ENCODE measurements around the gene BBS5. TPM values are rescaled to one million over a fixed set of nuclear protein-coding genes. Genes with fewer than 3 reads are reported as not detected.
"Not testable (repeated sequence)": the region's sequence is repeated elsewhere in the genome, so short reads cannot be mapped to it uniquely, and the experiment has no call there.

Gene BBS5
- total RNA-seq, 1 experiment from 2014 or later = 4.6 TPM

DNA sequence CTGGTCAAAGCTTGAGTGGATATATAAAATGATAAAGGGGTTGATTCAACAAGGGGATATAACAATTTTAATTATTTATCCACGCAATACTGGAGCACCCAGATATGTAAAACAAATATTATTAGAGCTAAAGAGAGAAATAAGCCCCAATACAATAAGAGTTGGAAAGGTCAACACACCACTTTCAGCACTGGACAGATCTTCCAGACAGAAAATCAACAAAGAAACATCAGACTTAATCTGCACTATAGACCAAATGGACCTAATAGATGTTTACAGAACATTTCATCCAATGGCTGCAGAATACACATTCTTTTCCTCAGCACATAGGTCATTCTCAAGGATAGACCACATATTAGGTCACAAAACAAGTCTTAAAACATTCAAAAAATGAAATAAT lies 45.1 kb upstream of the BBS5 start:
- H3K4me1 ChIP-seq (ENCODE audit: control insufficient read depth in 1 of 2, insufficient read depth in 2 of 2, low read length in 2 of 2); H3K9me3 ChIP-seq (ENCODE audit: control insufficient read depth in 1 of 2, insufficient read depth in 1 of 2, low read depth in 1 of 2, low read length in 2 of 2); intact Hi-C loops (cut with micrococcal nuclease); H3K36me3 ChIP-seq (ENCODE audit: control insufficient read depth in 1 of 2, insufficient read depth in 2 of 2, low read length in 2 of 2); POLR2A ChIA-PET; ATAC-seq; H3K27ac ChIP-seq (ENCODE audit: low read depth, low read length); RAD21 ChIA-PET (ENCODE audit: low non-redundant PET in 1 of 2, low total read pairs in 2 of 2, uncharacterized antibody in 2 of 2, unreplicated experiment in 2 of 2); H3K79me2 ChIP-seq (ENCODE audit: insufficient read depth, low read length); H3K4me3 ChIP-seq (replicated peaks in 1 of 2; ENCODE audit: low read depth in 1 of 2, low read length in 2 of 2); DNase-seq (ENCODE audit: low read depth, low spot score); H3K9me2 ChIP-seq (ENCODE audit: insufficient read depth); H4K20me1 ChIP-seq (ENCODE audit: insufficient read depth); BruUV-seq (replicated peaks); H2AFZ ChIP-seq (ENCODE audit: low read depth, low read length, poor library complexity, severe bottlenecking); H3K27me3 ChIP-seq (ENCODE audit: insufficient read depth, low read length); H3K4me2 ChIP-seq (ENCODE audit: low read length); H3K9ac ChIP-seq (ENCODE audit: low read length): not testable (repeated sequence)
- TF ChIP-seq, protein P1, sequence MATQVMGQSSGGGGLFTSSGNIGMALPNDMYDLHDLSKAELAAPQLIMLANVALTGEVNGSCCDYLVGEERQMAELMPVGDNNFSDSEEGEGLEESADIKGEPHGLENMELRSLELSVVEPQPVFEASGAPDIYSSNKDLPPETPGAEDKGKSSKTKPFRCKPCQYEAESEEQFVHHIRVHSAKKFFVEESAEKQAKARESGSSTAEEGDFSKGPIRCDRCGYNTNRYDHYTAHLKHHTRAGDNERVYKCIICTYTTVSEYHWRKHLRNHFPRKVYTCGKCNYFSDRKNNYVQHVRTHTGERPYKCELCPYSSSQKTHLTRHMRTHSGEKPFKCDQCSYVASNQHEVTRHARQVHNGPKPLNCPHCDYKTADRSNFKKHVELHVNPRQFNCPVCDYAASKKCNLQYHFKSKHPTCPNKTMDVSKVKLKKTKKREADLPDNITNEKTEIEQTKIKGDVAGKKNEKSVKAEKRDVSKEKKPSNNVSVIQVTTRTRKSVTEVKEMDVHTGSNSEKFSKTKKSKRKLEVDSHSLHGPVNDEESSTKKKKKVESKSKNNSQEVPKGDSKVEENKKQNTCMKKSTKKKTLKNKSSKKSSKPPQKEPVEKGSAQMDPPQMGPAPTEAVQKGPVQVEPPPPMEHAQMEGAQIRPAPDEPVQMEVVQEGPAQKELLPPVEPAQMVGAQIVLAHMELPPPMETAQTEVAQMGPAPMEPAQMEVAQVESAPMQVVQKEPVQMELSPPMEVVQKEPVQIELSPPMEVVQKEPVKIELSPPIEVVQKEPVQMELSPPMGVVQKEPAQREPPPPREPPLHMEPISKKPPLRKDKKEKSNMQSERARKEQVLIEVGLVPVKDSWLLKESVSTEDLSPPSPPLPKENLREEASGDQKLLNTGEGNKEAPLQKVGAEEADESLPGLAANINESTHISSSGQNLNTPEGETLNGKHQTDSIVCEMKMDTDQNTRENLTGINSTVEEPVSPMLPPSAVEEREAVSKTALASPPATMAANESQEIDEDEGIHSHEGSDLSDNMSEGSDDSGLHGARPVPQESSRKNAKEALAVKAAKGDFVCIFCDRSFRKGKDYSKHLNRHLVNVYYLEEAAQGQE (IDR thresholded peaks at IDR 0.05; ENCODE audit: low read depth) = peak; percentile 33
- CTCF ChIA-PET = interaction anchor here (1.7 kb wide), 1 partner anchor 325 kb away, joined by 3 read pairs; no protein-coding TSS in a partner anchor

DNA sequence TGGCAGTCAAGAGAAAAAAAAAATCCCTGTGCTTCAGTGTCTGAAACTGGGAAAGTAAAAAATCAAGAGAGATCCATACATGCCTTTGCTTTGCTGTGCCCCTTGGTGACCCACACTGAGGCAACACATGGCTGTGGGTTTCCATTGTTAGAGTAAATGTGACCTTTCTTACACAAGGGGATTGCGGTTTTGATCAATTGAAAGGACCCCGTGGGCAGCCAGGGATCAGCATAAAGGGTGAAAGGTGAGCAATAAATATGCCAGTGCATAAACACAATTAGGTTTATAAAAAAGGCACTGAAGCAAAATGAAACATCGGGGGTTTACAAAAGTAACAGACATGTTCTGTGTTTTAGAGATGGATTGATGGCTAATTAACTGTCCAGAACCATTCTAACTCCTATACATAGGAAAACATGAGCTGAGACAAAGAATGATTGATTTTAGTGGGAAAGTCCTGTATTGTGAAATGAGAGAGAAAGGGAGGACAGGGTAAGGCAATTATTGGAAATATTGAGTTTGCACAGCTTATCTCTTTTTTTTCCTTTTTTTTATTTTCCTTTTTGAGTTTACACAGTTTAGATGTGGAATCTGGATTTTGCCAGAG lies 40.7 kb upstream of the BBS5 start:
- ATAC-seq (no peak), DNase-seq (ENCODE audit: low read depth, low spot score) (no peak)
- CTCF ChIA-PET = interaction anchor here (1.3 kb wide), 1 partner anchor 14 kb away, joined by 3 read pairs; no protein-coding TSS in a partner anchor
- Histone ChIP-seq H3K79me2 (ENCODE audit: insufficient read depth, low read length) (no peaks in the 10 kb centered on the region), H3K4me1 (ENCODE audit: control insufficient read depth in 1 of 2, insufficient read depth in 2 of 2, low read length in 2 of 2) (no peaks in the 10 kb centered on the region), H3K27ac (ENCODE audit: low read depth, low read length) (no peak overlapping the region), H3K9me2 (ENCODE audit: insufficient read depth) (no peaks in the 10 kb centered on the region), H2AFZ (ENCODE audit: low read depth, low read length, poor library complexity, severe bottlenecking) (no peak overlapping the region), H3K9me3 (ENCODE audit: control insufficient read depth in 1 of 2, insufficient read depth in 1 of 2, low read depth in 1 of 2, low read length in 2 of 2) (no peaks in the 10 kb centered on the region), H3K27me3 (ENCODE audit: insufficient read depth, low read length) (peaks cover 3% of the 10 kb centered on the region; the same call in 1 of the 2 replicates), H4K20me1 (ENCODE audit: insufficient read depth) (no peaks in the 10 kb centered on the region), H3K36me3 (ENCODE audit: control insufficient read depth in 1 of 2, insufficient read depth in 2 of 2, low read length in 2 of 2) (no peaks in the 10 kb centered on the region), H3K4me3 (replicated peaks in 1 of 2; ENCODE audit: low read depth in 1 of 2, low read length in 2 of 2) (no peak overlapping the region), H3K4me2 (ENCODE audit: low read length) (no peak overlapping the region), H3K9ac (ENCODE audit: low read length) (no peak overlapping the region)
- intact Hi-C loops (cut with micrococcal nuclease) = no loop called here
- TF ChIP-seq, protein P2, sequence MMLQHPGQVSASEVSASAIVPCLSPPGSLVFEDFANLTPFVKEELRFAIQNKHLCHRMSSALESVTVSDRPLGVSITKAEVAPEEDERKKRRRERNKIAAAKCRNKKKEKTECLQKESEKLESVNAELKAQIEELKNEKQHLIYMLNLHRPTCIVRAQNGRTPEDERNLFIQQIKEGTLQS (IDR thresholded peaks at IDR 0.05) = no peak
- TF ChIP-seq EGR1 (IDR thresholded peaks at IDR 0.05; ENCODE audit: low read depth) (no peak), YY1 (IDR thresholded peaks at IDR 0.05; ENCODE audit: extremely low read depth, insufficient replicate concordance, low read depth, low read length) (no peak), RAD21 (IDR thresholded peaks at IDR 0.05; ENCODE audit: low read depth) (no peak), JUND (IDR thresholded peaks at IDR 0.05) (no peak), TCF7L2 (IDR thresholded peaks at IDR 0.05; ENCODE audit: borderline replicate concordance, extremely low read depth, insufficient read depth, insufficient read length) (no peak), CBX3 (IDR thresholded peaks at IDR 0.05; ENCODE audit: low read depth) (no peak), POLR2AphosphoS5 (IDR thresholded peaks at IDR 0.05; ENCODE audit: low read depth, low read length) (no peak), ZNF274 (IDR thresholded peaks at IDR 0.05; ENCODE audit: low read depth, low read length) (no peak), SP1 (IDR thresholded peaks at IDR 0.05; ENCODE audit: low read depth) (no peak), FOSL1 (IDR thresholded peaks at IDR 0.05; ENCODE audit: low read depth) (no peak)
- RAD21 ChIA-PET (ENCODE audit: low non-redundant PET in 1 of 2, low total read pairs in 2 of 2, uncharacterized antibody in 2 of 2, unreplicated experiment in 2 of 2) = no interaction called here
- no TSS peak for BruUV-seq (replicated peaks)
- POLR2A ChIA-PET = no interaction called here

Measured in HCT116 (cell line).